K562 (cell line): ENCODE measurements around the gene MC1R. TPM values are rescaled to one million over a fixed set of nuclear protein-coding genes. Genes with fewer than 3 reads are reported as not detected.

Source experiments
- ARID1B ChIP-seq: fragments of 450-650 bp; IDR thresholded peaks from 2 replicates; pipeline ENCODE4 v1.6.1; 2016; ENCODE audit warnings: antibody characterized with exemption, mild to moderate bottlenecking, inconsistent platforms
- FOSL1 ChIP-seq: fragments of 200-800 bp; sonication (Bioruptor generic); conservative IDR thresholded peaks from 2 replicates; pipeline ENCODE4 v1.6.1; 2016; ENCODE audit warnings: missing genetic modification characterization, missing compliant biosample characterization
- HDAC1 ChIP-seq, 2 experiments: fragments of 450-650 bp; IDR thresholded peaks; 2 replicates each; pipeline ENCODE4 v1.6.1; 2016 to 2017; ENCODE audit warnings: inconsistent platforms in 1 of 2, mild to moderate bottlenecking in 1 of 2, moderate library complexity in 1 of 2
- NBN ChIP-seq: fragments of 450-650 bp; IDR thresholded peaks from 2 replicates; pipeline ENCODE4 v1.6.1; 2016; ENCODE audit warnings: low read depth, mild to moderate bottlenecking
- SIN3B ChIP-seq: fragments of 450-650 bp; IDR thresholded peaks from 2 replicates; pipeline ENCODE4 v1.6.1; 2017; ENCODE audit warnings: low read depth, mild to moderate bottlenecking, moderate library complexity
- SMAD4 ChIP-seq: fragments of 250-450 bp; sonication (Bioruptor Pico); conservative IDR thresholded peaks from 2 replicates; pipeline ENCODE4 v1.8.0; 2021; ENCODE audit warnings: inconsistent platforms, mild to moderate bottlenecking, moderate library complexity
- SNRNP70 ChIP-seq: fragments of 200-400 bp; formaldehyde crosslinking; optimal IDR thresholded peaks from 2 replicates; pipeline ENCODE3; 2017; ENCODE audit warnings: low read depth, low read length
- SREBF1 ChIP-seq: fragments of 150-350 bp; IDR thresholded peaks from 2 replicates; pipeline ENCODE4 v1.6.1; 2014; ENCODE audit warnings: antibody characterized with exemption, low read depth, low read length, borderline replicate concordance
- STAT5A ChIP-seq: IDR thresholded peaks from 2 replicates; pipeline ENCODE4 v1.6.1; 2012; ENCODE audit warnings: low read length, inconsistent platforms, borderline replicate concordance
- ZNF318 ChIP-seq, 2 experiments: fragments of 450-650 bp; IDR thresholded peaks; 2 replicates each; pipeline ENCODE4 v1.6.1; 2016; ENCODE audit warnings: mild to moderate bottlenecking in 2 of 2, borderline replicate concordance in 1 of 2, low read depth in 1 of 2, moderate library complexity in 1 of 2
- polyA plus RNA-seq, 8 experiments: library from polyadenylated mRNA; depleted of rRNA in 4 of 8; stranded (reverse) in 5 of 8; unstranded in 3 of 8; fragments of >200 nt; fragmentation: Nextera tagmentation in 2 of 8; fragmentation: Illumina TruSeq in 1 of 8; extraction: Ambion mirVana in 2 of 8; extraction: Trizol in 1 of 8; gene quantifications; 2 replicates each; pipeline versions ENCODE4 v1.2.1 to v1.2.3, GENCODE V29; 2011 to 2014; ENCODE audit warnings: inconsistent platforms in 1 of 8, missing spikeins in 1 of 8
- total RNA-seq, 7 experiments: library from RNA; depleted of rRNA in 6 of 7; stranded (reverse); fragments of >200 nt in 6 of 7; fragmentation: Illumina TruSeq in 2 of 7; extraction: Trizol in 2 of 7; gene quantifications; 2 replicates each; pipeline versions ENCODE4 v1.2.1 to v1.2.3, GENCODE V29; 2011 to 2021; ENCODE audit warnings: low replicate concordance in 1 of 7
- TF ChIP-seq, protein P1 (sequence below): sonication (generic); formaldehyde crosslinking; IDR thresholded peaks from 2 replicates; pipeline ENCODE4 v1.8.0; 2023; ENCODE audit warnings: missing genetic modification reagents, mild to moderate bottlenecking, borderline replicate concordance

Gene MC1R
- total and polyA plus RNA-seq, 9 of the 15 experiments (the other 6 are each of a cell fraction or from before 2014, with no cell fraction given) = 0.14 to 5.3 (median 2.5) TPM; not detected in 1

DNA sequence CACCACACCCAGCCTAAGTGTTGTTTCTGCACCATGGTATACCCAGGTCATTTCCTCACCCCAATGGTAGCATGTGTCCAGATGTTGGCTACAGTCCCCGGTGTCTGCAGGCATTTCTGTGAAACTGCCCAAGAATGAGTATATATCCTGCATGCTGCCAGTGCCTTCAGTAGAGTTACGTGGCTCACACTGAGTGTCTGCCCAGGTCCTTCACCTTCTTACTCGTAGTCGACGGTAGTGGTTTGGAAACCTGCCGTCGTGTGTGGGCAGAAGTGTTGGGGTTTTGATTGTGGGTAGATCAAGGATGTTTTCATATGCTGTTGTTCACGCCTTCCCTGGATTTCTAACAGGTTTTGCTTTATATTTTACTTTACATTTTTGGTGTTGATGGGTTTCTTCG lies 28.5 kb upstream of the MC1R start (continued):
- TF ChIP-seq ZNF318 (IDR thresholded peaks at IDR 0.05; ENCODE audit: borderline replicate concordance in 1 of 2, low read depth in 1 of 2) (no peak), SIN3B (no peak), SNRNP70 (no peak), STAT5A (no peak), NBN (no peak), HDAC1 (IDR thresholded peaks at IDR 0.05) (no peak), SMAD4 (no peak), SREBF1 (no peak), ARID1B (no peak), FOSL1 (tag) (no peak)
- TF ChIP-seq, protein P1, sequence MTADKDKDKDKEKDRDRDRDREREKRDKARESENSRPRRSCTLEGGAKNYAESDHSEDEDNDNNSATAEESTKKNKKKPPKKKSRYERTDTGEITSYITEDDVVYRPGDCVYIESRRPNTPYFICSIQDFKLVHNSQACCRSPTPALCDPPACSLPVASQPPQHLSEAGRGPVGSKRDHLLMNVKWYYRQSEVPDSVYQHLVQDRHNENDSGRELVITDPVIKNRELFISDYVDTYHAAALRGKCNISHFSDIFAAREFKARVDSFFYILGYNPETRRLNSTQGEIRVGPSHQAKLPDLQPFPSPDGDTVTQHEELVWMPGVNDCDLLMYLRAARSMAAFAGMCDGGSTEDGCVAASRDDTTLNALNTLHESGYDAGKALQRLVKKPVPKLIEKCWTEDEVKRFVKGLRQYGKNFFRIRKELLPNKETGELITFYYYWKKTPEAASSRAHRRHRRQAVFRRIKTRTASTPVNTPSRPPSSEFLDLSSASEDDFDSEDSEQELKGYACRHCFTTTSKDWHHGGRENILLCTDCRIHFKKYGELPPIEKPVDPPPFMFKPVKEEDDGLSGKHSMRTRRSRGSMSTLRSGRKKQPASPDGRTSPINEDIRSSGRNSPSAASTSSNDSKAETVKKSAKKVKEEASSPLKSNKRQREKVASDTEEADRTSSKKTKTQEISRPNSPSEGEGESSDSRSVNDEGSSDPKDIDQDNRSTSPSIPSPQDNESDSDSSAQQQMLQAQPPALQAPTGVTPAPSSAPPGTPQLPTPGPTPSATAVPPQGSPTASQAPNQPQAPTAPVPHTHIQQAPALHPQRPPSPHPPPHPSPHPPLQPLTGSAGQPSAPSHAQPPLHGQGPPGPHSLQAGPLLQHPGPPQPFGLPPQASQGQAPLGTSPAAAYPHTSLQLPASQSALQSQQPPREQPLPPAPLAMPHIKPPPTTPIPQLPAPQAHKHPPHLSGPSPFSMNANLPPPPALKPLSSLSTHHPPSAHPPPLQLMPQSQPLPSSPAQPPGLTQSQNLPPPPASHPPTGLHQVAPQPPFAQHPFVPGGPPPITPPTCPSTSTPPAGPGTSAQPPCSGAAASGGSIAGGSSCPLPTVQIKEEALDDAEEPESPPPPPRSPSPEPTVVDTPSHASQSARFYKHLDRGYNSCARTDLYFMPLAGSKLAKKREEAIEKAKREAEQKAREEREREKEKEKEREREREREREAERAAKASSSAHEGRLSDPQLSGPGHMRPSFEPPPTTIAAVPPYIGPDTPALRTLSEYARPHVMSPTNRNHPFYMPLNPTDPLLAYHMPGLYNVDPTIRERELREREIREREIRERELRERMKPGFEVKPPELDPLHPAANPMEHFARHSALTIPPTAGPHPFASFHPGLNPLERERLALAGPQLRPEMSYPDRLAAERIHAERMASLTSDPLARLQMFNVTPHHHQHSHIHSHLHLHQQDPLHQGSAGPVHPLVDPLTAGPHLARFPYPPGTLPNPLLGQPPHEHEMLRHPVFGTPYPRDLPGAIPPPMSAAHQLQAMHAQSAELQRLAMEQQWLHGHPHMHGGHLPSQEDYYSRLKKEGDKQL = no peak
